G401 (cell line): ENCODE measurements around the gene HOXB3. TPM values are rescaled to one million over a fixed set of nuclear protein-coding genes. Genes with fewer than 3 reads are reported as not detected.

Experiments
- DNase-seq: peaks from one replicate; pipeline ENCODE4 v3.0.0-alpha.2; 2015; ENCODE audit warnings: low spot score
- in situ Hi-C: cut with HindIII; loops from 2 replicates; pipeline ENCODE4 v1.10.0; 2016; ENCODE audit warnings: low sequenced_read_pairs, mixed read lengths
- total RNA-seq: library from RNA; depleted of rRNA; stranded (reverse); fragments of >200 nt; shearing (Covaris generic); gene quantifications from 2 replicates; pipeline ENCODE4 v1.2.3, GENCODE V29; 2014

Gene HOXB3
- total RNA-seq, 1 experiment from 2014 or later, result 12.0 TPM

DNA sequence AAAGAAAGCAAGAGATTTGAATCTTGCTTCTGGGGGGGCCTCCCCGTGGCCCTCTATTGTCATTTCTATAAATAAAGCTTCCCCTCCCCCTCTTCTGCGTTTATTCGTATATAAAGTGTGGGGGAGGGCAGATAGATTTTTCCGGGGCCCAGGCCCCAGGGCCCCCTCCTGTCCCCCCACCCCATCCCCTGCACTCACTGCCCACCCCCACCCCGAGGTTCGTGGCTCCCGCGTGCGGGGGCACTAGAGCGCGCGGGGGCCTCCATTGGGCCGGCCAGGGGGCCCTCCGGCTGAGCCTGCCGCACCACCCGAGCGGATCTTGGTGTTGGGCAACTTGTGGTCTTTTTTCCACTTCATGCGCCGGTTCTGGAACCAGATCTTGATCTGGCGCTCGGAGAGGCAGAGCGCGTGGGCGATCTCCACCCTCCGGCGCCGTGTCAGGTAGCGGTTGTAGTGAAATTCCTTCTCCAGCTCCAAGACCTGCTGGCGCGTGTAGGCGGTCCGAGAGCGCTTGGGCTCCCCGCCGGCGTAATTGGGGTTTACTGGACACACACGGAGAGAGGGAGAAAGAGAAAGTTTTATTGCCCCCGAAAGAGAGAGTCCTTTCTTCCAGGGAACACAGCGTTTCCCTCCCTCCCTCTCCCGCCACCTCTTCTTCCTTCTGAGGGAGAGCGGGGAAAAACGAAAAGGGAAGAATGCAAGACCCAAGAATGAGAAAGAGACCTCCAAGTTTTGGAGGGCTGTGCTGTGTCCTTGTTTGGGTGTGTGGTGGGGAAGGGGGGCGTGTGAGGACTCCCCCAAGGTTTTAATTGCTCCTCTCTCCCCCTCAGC is 13.3 kb downstream of the HOXB3 start:
- in situ Hi-C loops, result no loop called here
- DNase-seq, result no peak

DNA sequence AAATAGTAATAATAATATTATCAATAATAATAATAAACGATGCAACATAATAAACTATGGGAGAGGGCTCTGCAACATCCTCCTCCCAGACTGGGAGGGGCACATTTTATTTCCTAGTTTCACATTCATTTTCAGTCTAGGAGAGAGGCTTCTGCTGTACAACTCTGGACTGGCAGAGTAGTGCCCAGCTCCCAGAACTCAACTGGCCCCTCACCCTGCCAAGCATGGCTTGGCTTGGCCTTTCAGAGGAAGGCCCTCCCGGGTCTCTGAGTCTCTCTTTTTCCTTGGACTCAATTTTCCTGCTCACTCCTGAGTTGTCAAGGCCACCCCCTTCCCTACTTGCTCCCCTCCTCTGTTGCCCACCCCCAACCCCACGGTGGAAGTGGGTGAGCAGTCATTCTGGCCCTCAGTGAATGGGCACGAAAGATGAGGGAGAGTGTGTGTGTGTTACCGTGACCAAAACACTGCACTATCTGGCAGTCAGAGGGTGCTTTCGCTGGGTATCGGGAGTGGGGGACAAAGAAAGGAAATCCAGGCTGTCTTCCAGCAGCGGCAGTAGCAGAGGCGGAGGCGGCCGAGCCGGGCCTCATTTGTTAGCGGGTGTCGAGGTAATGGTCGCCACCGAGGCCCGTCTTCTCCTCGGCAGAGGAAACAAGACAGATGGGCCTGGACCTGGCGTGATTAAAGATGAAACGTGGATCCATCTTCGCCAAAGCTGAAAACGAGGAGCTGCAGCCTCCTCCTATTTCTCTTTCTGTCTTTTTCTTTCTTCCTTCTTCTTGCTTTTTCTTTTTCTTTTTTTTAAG is 14.2 kb downstream of the HOXB3 start:
- DNase-seq, result no peak

DNA sequence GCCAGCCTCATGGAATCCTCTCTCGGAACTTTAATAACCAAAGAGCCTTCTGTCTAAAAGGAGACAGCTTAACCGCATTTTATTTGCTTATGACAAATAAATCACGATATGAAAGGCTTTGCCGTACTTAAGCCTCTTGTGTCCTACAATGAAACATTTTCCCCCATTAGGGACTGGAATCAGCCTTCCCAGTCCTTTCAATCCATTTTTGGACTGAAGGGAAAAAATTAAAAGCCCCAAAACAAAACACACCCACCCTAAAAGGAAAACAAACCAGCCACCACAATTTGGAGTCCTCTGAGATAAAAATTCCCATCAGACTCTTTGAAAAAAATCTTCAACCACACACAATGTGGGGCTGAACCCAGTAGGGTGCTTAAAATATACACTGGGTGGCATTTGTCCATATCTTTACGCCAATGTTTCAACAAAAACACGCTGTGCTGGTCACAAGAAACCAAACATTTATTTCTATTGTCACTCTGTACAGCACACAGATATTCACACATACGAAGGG is 14.9 kb downstream of the HOXB3 start:
- no peak for DNase-seq
- in situ Hi-C loops, result no loop called here

More for the DNA sequence above, 14.2 kb downstream of the HOXB3 start:
- in situ Hi-C loops, result no loop called here

DNA sequence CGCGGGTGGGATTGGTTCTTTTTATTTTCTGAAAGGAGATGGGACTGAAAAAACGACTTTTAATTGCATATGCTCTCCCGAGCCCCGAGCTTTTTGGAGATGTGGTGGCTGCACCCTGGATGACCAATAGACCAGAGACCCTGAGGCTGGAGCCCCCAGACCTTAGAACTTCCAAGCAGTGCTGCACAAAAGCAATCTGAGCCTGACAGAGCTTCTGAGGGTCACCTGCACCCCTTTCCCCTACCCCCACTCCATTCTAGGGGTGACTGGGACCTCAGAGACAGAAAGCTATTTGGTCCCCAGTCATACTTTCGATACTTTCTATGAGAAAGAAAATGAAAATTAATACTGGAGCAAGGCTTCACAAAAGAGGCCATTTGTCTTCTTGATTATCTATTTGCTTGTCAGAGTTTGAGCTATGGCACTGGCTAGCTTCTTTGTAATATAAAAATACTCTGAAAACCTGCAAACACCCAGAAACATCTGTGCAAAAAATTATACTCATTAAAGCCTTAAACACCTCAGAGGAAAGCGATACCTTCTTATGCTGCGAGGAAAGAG is 15.5 kb downstream of the HOXB3 start:
- no peak for DNase-seq
- in situ Hi-C loops, result no loop called here

DNA sequence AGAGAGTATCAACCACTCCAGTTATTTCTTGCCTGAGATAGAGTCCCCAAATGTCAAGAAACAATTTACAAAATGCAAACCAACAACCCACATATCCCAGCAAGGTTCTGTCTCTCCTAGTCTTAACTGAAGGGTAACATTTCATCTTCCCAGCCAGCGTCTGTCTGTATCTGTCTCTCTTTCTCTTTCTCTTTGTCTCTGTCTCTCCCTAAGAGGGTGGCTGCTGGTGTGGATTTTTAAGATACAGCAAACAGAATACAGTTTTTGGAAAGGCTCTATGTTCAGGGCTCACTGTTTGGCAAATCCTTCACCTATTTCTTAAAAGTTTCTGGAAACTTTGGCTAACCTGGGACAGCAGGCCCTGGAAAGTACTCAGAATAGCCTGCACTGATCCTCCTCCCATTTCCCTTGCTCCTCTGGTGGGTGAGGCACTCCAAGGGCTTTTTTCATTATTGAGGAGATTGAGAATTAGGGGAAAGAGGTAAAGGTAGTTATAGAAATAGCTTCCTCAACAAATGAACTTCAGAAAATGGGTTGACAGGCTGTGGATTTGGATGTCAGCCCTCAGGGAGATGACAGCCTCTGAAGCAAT is 18.1 kb downstream of the HOXB3 start:
- in situ Hi-C loops, result no loop called here
- no peak for DNase-seq

DNA sequence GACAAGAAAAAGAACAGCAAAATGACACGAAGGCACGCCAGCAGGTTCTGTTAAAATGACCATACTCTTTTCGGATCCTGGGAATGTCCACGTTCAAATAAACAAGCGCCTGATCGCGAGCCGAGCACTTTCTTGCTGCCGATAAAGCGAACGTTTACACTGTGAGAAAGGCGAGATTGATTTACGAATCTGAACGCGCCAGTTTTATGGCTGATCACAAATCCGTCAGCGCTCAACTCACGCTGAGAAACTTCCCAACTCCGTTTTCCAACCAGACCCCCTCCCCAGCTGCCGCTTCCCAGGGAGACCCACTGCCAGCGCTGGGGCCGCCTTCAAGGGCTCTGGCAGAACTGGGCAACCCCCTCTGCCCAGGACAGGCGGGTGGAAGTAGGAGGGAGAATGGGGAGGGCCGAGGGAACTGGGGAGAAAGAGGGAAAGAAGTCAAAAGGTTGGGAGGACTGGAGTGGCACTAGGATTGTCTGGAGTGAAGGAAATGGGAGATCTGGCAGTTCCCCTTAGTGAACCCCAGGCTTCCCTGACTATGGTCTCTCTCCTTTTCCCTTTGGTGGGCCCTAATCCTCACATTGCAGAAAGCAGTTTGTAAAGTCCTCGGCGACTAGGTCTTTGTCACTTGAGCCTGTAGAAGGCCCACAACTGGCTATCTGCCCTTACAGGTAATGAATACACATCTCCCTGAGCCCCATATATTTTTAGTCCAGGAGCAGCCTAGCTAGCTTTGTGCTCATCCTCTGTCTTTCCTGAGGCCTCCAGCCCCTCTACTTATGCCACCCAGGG is 18.8 kb downstream of the HOXB3 start:
- in situ Hi-C loops, result no loop called here
- no peak for DNase-seq

DNA sequence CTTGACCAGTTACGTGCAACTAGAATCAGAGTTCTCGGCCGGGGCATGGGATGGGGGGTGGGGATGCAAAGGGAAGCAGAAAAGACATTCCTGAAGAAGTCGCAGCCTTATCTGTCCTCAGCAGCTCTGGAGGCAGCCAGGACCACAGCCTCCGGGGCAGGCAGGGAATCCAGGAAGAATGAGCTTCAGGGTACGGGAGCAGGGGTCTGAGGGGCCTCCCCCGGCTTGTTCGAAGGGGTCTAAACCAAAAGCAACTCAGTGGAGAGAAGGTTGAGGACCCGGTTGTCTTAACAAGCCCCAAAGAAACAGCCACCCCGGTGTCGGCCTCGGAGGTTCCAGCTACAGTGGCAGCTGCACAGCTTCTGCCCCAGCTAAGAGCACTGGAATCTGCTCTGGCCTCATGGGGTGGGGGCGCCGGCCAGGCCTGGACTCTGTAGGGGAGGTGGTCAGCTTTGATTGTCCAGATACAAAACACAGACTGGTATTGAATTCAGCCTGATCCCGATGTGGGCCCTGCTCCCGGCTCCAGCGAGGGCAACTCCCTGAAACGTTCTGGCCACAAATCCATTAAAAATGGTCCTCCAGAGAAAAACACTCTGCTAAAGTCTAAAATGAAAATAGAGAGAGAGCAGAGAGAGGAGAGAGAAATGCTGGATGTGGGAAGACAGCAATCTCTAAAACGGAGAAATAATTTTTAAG is 19.6 kb downstream of the HOXB3 start:
- in situ Hi-C loops, result no loop called here
- no peak for DNase-seq

DNA sequence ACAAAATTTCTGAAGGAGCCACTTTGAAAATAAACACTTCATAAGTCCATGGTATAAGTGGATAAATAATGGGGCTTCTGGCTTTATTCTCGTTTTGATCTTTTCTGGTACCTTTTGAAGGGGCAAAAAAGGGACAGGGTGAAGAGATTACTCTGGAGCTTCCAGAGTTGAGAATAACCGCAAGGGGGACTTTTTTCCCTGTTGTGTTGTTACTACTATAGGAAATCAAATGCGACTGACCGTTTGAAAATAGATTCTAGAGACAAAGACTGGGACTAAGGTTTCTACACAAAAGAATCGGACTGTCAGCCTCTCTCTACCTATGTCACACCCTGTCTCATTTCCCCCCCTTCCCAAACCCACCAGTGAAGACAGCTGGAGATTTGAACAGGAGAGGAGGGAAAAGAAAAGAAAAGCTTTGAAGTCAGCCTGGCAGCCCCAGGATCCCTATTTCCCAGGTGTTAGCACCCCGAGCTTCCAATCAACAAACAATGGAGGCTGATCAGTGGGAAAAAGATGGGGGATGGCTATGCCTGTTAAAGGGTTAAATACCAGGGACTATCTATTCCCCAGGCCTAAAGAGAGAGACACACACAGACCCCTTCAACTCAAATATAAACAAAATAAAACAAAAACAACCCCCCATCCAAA is 20.2 kb downstream of the HOXB3 start:
- no peak for DNase-seq
- in situ Hi-C loops, result no loop called here

DNA sequence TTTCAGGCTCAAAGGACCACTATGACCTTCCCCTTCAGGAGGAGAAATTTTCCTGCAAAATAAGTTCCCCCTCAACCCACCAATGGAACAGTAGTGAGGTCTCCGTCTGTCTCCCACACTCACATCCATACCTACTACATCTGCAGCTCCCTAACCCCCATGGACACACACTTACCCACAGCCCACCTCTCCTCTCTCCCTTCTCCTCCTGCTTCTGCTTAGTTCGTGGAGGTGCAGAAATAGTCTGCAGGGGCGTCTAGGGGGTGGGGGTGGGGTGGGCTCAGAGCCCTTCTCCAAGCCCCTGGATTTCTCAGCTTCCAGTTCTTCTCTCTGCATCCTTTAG is 20.8 kb downstream of the HOXB3 start:
- DNase-seq, result no peak
- in situ Hi-C loops, result no loop called here

DNA sequence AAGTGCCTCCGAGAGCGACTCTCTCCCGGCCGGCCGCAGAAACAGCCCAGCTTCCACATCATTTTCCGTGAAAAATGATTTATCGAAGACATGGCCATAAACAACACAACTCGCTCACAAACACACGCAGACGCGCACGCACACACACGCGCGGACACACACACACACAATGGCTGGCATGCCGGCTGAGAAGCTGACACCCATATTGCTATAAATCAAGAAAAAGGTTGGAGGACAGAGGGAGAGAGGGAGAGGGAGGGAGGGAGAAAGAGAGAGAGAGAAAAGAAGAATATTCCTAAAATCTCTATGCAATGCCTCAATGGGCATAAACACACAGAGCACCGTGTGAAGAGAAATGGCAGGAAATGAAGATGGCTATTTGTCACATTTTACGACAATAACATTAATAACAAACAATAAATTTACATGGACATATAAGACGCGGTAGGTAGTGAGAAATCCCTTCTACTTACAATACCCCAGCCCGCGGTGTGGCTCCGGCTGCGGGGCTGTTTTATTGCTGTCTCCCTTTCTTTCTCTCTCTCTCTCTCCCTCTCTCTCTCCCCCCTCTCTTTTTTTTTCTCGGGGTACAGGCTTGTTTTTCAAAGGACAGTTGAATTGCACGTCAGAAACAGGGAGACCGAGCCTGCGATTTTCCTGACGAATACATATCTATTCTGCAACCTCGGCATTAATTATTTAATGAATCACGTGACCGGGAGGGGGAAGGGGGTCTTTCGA is 21.4 kb downstream of the HOXB3 start:
- DNase-seq, result no peak
- in situ Hi-C loops, result no loop called here

DNA sequence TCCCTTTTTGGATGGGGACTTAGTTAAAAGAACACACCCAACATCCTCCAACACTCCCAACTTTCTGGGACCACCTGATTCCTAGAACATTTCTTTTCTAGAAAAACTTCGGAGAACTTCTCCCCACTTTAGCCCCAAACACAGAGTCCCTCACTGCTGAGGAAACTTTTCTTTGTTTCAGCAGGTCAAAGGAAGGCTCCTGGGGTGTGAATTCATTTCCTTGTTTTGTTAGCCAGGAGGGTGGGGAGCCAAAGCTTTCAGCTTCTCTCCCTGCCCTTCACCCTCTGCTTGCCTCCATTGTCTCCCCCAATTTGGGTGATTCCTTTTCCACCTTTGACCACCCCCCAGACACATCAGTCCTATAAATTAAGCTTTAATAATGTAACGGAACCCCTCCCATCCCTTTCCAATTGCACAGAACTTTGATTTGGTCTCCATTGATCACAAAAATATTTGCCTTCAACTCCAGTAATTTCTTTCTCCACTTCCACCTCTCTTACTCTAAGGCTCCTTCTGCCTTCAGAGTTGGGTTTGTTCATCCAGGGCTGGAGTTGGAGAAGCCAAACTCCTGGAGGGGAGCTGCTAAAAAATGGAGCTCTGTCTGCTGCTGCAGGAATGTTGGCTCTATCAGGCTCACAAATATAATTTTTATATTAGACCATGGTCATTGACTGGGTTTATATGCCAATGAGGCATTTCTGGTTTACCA is 22.2 kb downstream of the HOXB3 start:
- in situ Hi-C loops, result no loop called here
- no peak for DNase-seq

DNA sequence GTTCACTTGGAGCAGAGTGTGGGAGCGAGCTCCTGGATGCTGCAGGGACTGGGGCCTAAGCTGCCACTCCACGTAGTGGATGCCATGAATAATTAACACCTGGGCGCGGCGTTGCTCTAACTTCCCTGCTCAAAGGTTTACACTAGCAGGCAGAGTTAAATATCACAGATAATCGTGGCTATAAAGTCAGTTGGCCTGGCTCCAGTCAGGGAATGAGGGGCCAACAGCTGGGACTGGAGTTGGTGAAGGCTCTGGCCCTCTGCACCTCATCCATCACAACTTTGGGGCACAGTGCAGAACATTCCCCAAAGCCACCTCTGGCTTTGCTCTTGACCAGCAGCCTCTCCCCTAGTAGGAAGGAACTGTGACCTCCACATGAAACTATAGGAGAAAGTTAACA is 22.8 kb downstream of the HOXB3 start:
- no peak for DNase-seq
- in situ Hi-C loops, result no loop called here

DNA sequence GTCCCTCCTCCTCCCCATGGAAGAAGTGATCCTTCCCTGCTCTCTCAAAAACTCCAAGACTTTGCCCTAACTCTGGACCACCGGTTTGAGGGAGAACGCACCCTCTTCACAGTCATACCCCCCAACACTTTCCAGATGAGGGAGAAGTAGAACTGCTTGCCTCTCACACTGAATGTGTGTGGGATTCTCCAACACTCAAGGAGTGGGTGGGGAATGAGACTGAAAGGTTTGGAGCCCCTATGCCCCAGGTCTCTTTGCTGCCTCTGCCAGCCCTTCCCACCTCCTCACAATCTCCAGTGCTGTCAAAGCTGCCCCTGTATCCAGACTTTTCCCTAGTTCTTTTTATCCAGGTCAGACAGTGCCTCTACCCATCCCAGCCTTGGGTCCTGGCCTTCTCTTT is 23.3 kb downstream of the HOXB3 start:
- DNase-seq, result no peak
- in situ Hi-C loops, result no loop called here

DNA sequence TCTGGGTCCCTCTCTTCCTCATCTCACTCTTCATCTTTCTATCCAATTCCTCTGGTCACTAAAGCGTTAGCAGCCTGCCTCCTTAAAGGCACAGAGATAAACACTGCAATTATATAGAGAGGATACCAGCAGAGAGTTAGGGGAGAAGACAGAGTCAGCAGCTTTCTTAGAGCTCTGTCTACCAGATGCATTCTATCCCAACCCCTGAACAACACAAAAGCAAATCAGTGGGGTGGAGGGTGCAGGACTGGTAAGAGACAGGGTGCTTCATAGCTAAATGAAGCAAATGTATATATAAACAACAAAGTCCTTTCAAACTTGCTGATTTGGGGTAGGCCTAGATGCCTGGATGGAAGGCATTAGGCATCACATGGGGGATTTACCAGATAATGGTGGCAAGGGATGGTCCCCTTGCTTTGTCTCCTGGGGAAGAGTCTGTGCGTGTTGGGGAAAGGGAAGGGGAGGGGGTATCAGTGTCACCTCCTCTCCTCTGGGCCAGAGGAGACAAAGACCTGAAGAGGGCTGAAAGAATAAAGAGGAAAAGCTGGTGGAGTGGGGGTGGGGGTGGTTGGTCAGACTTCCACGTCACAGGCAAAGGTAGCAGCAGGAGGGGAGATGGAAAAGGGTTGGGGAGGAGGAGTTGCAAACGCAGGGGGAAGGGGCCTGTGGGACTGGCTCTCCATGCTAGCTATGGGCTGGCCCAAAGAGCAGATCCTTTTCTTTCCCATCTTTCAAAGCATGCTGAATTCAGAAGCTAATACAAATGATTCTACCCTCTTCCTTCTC is 23.9 kb downstream of the HOXB3 start:
- in situ Hi-C loops, result no loop called here
- no peak for DNase-seq

DNA sequence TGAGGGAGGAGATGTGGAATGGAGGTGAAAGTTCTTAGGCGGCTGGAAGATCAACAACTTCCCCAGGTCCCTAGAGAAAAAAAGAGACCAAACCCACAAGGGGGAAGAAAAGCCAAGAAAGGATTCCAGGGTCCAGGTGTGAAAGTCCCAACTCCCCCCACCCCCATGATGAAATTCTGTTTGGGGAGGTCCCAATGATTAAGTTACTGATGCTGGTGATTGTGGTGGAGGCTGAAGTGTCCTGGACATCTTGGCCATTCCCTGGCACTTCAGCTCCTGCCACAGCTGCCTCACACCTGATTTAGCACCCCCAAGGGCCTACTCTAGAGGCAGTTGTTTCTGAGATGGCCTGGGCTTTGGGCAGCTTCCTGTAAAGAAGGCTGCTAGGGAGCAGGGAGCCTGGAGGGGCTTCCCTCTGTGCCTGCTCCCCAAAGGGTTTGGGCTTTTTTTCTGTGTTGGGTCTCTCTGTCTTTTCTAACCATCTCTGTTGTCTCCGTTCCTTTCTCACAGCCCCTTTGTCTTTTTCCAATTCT is 25.0 kb downstream of the HOXB3 start:
- DNase-seq, result no peak
- in situ Hi-C loops, result no loop called here
